CD4-positive, alpha-beta memory T cell (primary cell): ENCODE data around the gene LZTFL1. TPM values are rescaled to one million over a fixed set of nuclear protein-coding genes. Genes with fewer than 3 reads are reported as not detected.
A peak's percentile ranks its signal among the peaks of the same experiment; 100 is the strongest.

Experiments used
- CTCF ChIA-PET: fragments of 350-600 bp; sonication (Branson Sonifier 250); formaldehyde crosslinking; loops from one replicate; lab custom pipeline; 2021; ENCODE audit warnings: inconsistent platforms; ENCODE audit not compliant: partially characterized antibody; lab: Charles Lee
- POLR2A ChIA-PET: fragments of 350-600 bp; sonication (Branson Sonifier 250); formaldehyde crosslinking; loops from one replicate; lab custom pipeline; 2021; ENCODE audit not compliant: partially characterized antibody; lab: Charles Lee
- DNase-seq, 5 donors: peaks; one replicate each; pipeline versions ENCODE4 v3.0.0 to v3.0.0-alpha.2; 2020 to 2022; ENCODE audit warnings: mixed read lengths in 1 of 5
- H3K27ac ChIP-seq: one replicate; pipeline ENCODE4 v1.7.0; 2013; ENCODE audit warnings: low read depth, low read length
- H3K27me3 ChIP-seq: 2 replicates; pipeline ENCODE4 v1.7.0; 2013; ENCODE audit warnings: mild to moderate bottlenecking, low read length, moderate library complexity; ENCODE audit not compliant: insufficient read depth
- H3K36me3 ChIP-seq: 2 replicates; pipeline ENCODE4 v1.7.0; 2013; ENCODE audit warnings: mild to moderate bottlenecking, low read length, moderate library complexity; ENCODE audit not compliant: insufficient read depth
- H3K4me1 ChIP-seq: 2 replicates; pipeline ENCODE4 v1.7.0; 2013; ENCODE audit warnings: mild to moderate bottlenecking, low read length, moderate library complexity; ENCODE audit not compliant: insufficient read depth
- H3K4me3 ChIP-seq, 2 donors: one replicate each; pipeline ENCODE4 v1.7.0; 2013; ENCODE audit warnings: low read length in 2 of 2, mild to moderate bottlenecking in 1 of 2
- H3K9me3 ChIP-seq, 2 donors: one replicate each; pipeline ENCODE4 v1.7.0; 2013; ENCODE audit warnings: low read length in 2 of 2, control low read depth in 1 of 2; ENCODE audit not compliant: control insufficient read depth in 1 of 2
- H3K27ac Mint-ChIP-seq, 7 donors: one replicate each; pipeline ENCODE4 v1.8.0; 2020 to 2021; ENCODE audit warnings: mixed read lengths in 7 of 7, mild to moderate bottlenecking in 6 of 7, inconsistent platforms in 3 of 7, moderate library complexity in 3 of 7
- H3K27me3 Mint-ChIP-seq, 2 donors: one replicate each; pipeline ENCODE4 v1.8.0; 2020 to 2021; ENCODE audit warnings: mixed read lengths in 2 of 2
- H3K36me3 Mint-ChIP-seq, 2 donors: one replicate each; pipeline ENCODE4 v1.8.0; 2020 to 2021; ENCODE audit warnings: mixed read lengths in 2 of 2, inconsistent platforms in 1 of 2, mild to moderate bottlenecking in 1 of 2
- H3K4me1 Mint-ChIP-seq, 4 donors: one replicate each; pipeline ENCODE4 v1.8.0; 2020 to 2021; ENCODE audit warnings: mixed read lengths in 4 of 4, mild to moderate bottlenecking in 1 of 4
- H3K4me3 Mint-ChIP-seq, 8 donors: one replicate each; pipeline ENCODE4 v1.8.0; 2020 to 2021; ENCODE audit warnings: mixed read lengths in 8 of 8, mild to moderate bottlenecking in 7 of 8, moderate library complexity in 6 of 8, inconsistent platforms in 3 of 8
- H3K9me3 Mint-ChIP-seq, 8 donors: one replicate each; pipeline ENCODE4 v1.8.0; 2020 to 2021; ENCODE audit warnings: mixed read lengths in 8 of 8, mild to moderate bottlenecking in 5 of 8, inconsistent platforms in 3 of 8, moderate library complexity in 1 of 8
- intact Hi-C: fragments of 100-400 bp; cut with micrococcal nuclease; formaldehyde crosslinking; loops from one replicate; pipeline ENCODE4 v1.15.1; 2023
- polyA plus RNA-seq, 2 donors: library from polyadenylated mRNA; unstranded; fragments of 300-500 nt; fragmentation: Illumina TruSeq; gene quantifications; one replicate each; pipeline ENCODE4 v1.2.3, GENCODE V29; 2021
- total RNA-seq, 2 experiments: library from RNA; stranded (reverse); gene quantifications; one replicate each; pipeline ENCODE4 v1.2.3, GENCODE V29; 2021

The LZTFL1 gene
- total and polyA plus RNA-seq, 4 experiments from 2014 or later: 6.9 to 11.7 (median 8.6) TPM

GRCh38 chr3:45782381-45782780 is 59.5 kb downstream of the LZTFL1 start:
- no peak for DNase-seq
- H3K9me3 Mint-ChIP-seq: peaks cover 0 to 12% (median 7%) of the 10 kb centered on the region in 8 donors
- no peak overlapping the region for H3K4me3 ChIP-seq
- H3K27me3 Mint-ChIP-seq: peaks cover 0 to 3% of the 10 kb centered on the region in 2 donors
- no peak overlapping the region for H3K4me3 Mint-ChIP-seq
- H3K9me3 ChIP-seq: no peaks in the 10 kb centered on the region
- no peaks in the 10 kb centered on the region for H3K36me3 ChIP-seq
- ChIA-PET CTCF (interaction anchor here (1.2 kb wide), 1 partner anchor 21 kb away, joined by 3 read pairs; no protein-coding TSS in a partner anchor), POLR2A (no interaction called here)
- H3K27me3 ChIP-seq: no peaks in the 10 kb centered on the region
- no peaks in the 10 kb centered on the region for H3K4me1 Mint-ChIP-seq
- H3K4me1 ChIP-seq: no peaks in the 10 kb centered on the region
- intact Hi-C loops: no loop called here
- peaks cover 0 to 1% of the 10 kb centered on the region in 2 donors for H3K36me3 Mint-ChIP-seq
- no peak overlapping the region for H3K27ac ChIP-seq
- H3K27ac Mint-ChIP-seq: no peak overlapping the region

GRCh38 chr3:45781841-45782240 is 60.1 kb downstream of the LZTFL1 start:
- Histone ChIP-seq H3K9me3 (no peaks in the 10 kb centered on the region), H3K36me3 (no peaks in the 10 kb centered on the region), H3K27me3 (no peaks in the 10 kb centered on the region), H3K4me3 (no peak overlapping the region), H3K27ac (no peak overlapping the region), H3K4me1 (no peaks in the 10 kb centered on the region)
- ChIA-PET CTCF (interaction anchor here (1.2 kb wide), 1 partner anchor 20 kb away, joined by 3 read pairs; no protein-coding TSS in a partner anchor), POLR2A (no interaction called here)
- intact Hi-C loops: no loop called here
- Mint-ChIP-seq H3K4me3 (no peak overlapping the region), H3K27me3 (peaks cover 0 to 2% of the 10 kb centered on the region in 2 donors), H3K4me1 (no peaks in the 10 kb centered on the region), H3K27ac (no peak overlapping the region), H3K9me3 (peaks cover 0 to 12% (median 7%) of the 10 kb centered on the region in 8 donors), H3K36me3 (peaks cover 0 to 1% of the 10 kb centered on the region in 2 donors)
- no peak for DNase-seq

- peaks cover 0 to 12% (median 7%) of the 10 kb centered on the region in 8 donors for H3K9me3 Mint-ChIP-seq
- ChIA-PET CTCF (interaction anchor here (1.2 kb wide), 1 partner anchor 20 kb away, joined by 3 read pairs; no protein-coding TSS in a partner anchor), POLR2A (no interaction called here)
- no peak overlapping the region for H3K27ac Mint-ChIP-seq
- intact Hi-C loops: no loop called here
- H3K36me3 ChIP-seq: no peaks in the 10 kb centered on the region
- no peaks in the 10 kb centered on the region for H3K4me1 ChIP-seq
- DNase-seq: no peak
- peaks cover 0 to 2% of the 10 kb centered on the region in 2 donors for H3K27me3 Mint-ChIP-seq
- no peaks in the 10 kb centered on the region for H3K27me3 ChIP-seq
- H3K27ac ChIP-seq: no peak overlapping the region
- H3K4me1 Mint-ChIP-seq: no peaks in the 10 kb centered on the region
- no peak overlapping the region for H3K4me3 ChIP-seq
- no peaks in the 10 kb centered on the region for H3K9me3 ChIP-seq
- no peak overlapping the region for H3K4me3 Mint-ChIP-seq
- H3K36me3 Mint-ChIP-seq: peaks cover 0 to 1% of the 10 kb centered on the region in 2 donors
Measured at GRCh38 chr3:45781271-45781670, 60.6 kb downstream of the LZTFL1 start.

- POLR2A ChIA-PET: no interaction called here
- CTCF ChIA-PET: no interaction called here
- no peak overlapping the region for H3K27ac Mint-ChIP-seq
Measured at GRCh38 chr3:45779746-45780735, 61.9 kb downstream of the LZTFL1 start.

GRCh38 chr3:45778761-45779201 is 63.1 kb downstream of the LZTFL1 start:
- POLR2A ChIA-PET: no interaction called here
- DNase-seq: no peak
- Mint-ChIP-seq H3K27me3 (peaks cover 0 to 7% of the 10 kb centered on the region in 2 donors), H3K27ac (peak overlapping the region in 1 of 7 donors; percentile 20), H3K36me3 (no peaks in the 10 kb centered on the region), H3K4me3 (no peak overlapping the region), H3K4me1 (peaks cover 0 to 3% (median under 1%) of the 10 kb centered on the region in 4 donors), H3K9me3 (peaks cover 0 to 1% (median 0%) of the 10 kb centered on the region in 8 donors)
- Histone ChIP-seq H3K9me3 (no peaks in the 10 kb centered on the region), H3K27ac (no peak overlapping the region), H3K4me1 (no peaks in the 10 kb centered on the region), H3K4me3 (no peak overlapping the region), H3K36me3 (no peaks in the 10 kb centered on the region), H3K27me3 (no peaks in the 10 kb centered on the region)
- intact Hi-C loops: no loop called here
- CTCF ChIA-PET: interaction anchor here (1.2 kb wide), 1 partner anchor 299 kb away, joined by 3 read pairs; no protein-coding TSS in a partner anchor

More at GRCh38 chr3:45779746-45780735, 61.9 kb downstream of the LZTFL1 start:
- DNase-seq: no peak
- peaks cover 0 to 2% of the 10 kb centered on the region in 2 donors for H3K27me3 Mint-ChIP-seq
- Histone ChIP-seq H3K27ac (no peak overlapping the region), H3K9me3 (no peaks in the 10 kb centered on the region), H3K4me1 (no peaks in the 10 kb centered on the region), H3K36me3 (no peaks in the 10 kb centered on the region), H3K4me3 (no peak overlapping the region), H3K27me3 (no peaks in the 10 kb centered on the region)
- H3K9me3 Mint-ChIP-seq: peaks cover 0 to 10% (median 7%) of the 10 kb centered on the region in 8 donors
- H3K4me3 Mint-ChIP-seq: no peak overlapping the region
- intact Hi-C loops: no loop called here
- H3K4me1 Mint-ChIP-seq: no peaks in the 10 kb centered on the region
- H3K36me3 Mint-ChIP-seq: peaks cover 0 to 1% of the 10 kb centered on the region in 2 donors

- H3K9me3 Mint-ChIP-seq: no peaks in the 10 kb centered on the region
- H3K36me3 Mint-ChIP-seq: no peaks in the 10 kb centered on the region
- peaks cover 0 to 7% of the 10 kb centered on the region in 2 donors for H3K27me3 Mint-ChIP-seq
- intact Hi-C loops: no loop called here
- ChIA-PET CTCF (interaction anchor here (1.2 kb wide), 2 partner anchors 17 to 300 kb away, joined by 3 to 5 read pairs; no protein-coding TSS in a partner anchor), POLR2A (no interaction called here)
- no peaks in the 10 kb centered on the region for H3K36me3 ChIP-seq
- no peak overlapping the region for H3K27ac ChIP-seq
- peaks cover 2 to 12% (median 6%) of the 10 kb centered on the region in 4 donors for H3K4me1 Mint-ChIP-seq
- DNase-seq: no peak
- no peaks in the 10 kb centered on the region for H3K9me3 ChIP-seq
- no peaks in the 10 kb centered on the region for H3K27me3 ChIP-seq
- peaks cover 4% of the 10 kb centered on the region for H3K4me1 ChIP-seq
- H3K27ac Mint-ChIP-seq: no peak overlapping the region
- H3K4me3 ChIP-seq: no peak overlapping the region
- no peak overlapping the region for H3K4me3 Mint-ChIP-seq
Measured at GRCh38 chr3:45777746-45778386, 64.1 kb downstream of the LZTFL1 start.
